GM13977 (cell line): ENCODE measurements around the gene SPON1.

Experiments used
- DNase-seq: peaks from one replicate; pipeline ENCODE4 v3.0.0; 2012; ENCODE audit warnings: low spot score
- in situ Hi-C: fragments of 300-500 bp; cut with MboI; formaldehyde crosslinking; loops from one replicate; pipeline ENCODE4 v1.12.0; 2022; ENCODE audit warnings: low sequenced_read_pairs, low pct_unique_long_range_greater_than_20kb, mixed read lengths, inconsistent platforms; ENCODE audit not compliant: unreplicated experiment
- TF ChIP-seq, protein P1 (sequence below): IDR thresholded peaks from 2 replicates; pipeline ENCODE4 v1.5.1; 2012; ENCODE audit warnings: mild to moderate bottlenecking, control low read depth; ENCODE audit not compliant: insufficient read depth; ENCODE audit errors: extremely low read depth, missing control alignments

Gene SPON1

DNA sequence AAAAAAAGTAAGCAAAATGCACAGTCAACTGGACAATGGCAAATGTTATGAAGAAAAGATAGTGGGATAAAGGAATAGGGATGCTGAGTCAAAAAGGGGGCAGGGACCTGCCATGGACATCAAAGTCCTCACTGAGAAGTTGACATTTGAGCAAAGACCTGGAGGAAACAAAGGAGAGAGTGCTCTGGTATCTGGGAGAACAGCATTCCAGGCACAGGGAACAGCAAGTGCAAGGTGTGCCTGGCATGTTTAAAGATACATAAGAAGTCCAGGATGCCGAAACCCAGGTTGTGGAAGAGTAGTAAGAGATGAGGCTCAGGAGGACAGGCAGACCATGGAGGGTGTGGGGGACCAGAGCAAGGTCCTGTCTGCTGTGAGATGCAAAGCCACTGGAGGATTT, 273.2 kb downstream of the SPON1 start:
- TF ChIP-seq, protein P1, sequence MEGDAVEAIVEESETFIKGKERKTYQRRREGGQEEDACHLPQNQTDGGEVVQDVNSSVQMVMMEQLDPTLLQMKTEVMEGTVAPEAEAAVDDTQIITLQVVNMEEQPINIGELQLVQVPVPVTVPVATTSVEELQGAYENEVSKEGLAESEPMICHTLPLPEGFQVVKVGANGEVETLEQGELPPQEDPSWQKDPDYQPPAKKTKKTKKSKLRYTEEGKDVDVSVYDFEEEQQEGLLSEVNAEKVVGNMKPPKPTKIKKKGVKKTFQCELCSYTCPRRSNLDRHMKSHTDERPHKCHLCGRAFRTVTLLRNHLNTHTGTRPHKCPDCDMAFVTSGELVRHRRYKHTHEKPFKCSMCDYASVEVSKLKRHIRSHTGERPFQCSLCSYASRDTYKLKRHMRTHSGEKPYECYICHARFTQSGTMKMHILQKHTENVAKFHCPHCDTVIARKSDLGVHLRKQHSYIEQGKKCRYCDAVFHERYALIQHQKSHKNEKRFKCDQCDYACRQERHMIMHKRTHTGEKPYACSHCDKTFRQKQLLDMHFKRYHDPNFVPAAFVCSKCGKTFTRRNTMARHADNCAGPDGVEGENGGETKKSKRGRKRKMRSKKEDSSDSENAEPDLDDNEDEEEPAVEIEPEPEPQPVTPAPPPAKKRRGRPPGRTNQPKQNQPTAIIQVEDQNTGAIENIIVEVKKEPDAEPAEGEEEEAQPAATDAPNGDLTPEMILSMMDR, result no peak
- in situ Hi-C loops, result no loop called here
- DNase-seq, result no peak

DNA sequence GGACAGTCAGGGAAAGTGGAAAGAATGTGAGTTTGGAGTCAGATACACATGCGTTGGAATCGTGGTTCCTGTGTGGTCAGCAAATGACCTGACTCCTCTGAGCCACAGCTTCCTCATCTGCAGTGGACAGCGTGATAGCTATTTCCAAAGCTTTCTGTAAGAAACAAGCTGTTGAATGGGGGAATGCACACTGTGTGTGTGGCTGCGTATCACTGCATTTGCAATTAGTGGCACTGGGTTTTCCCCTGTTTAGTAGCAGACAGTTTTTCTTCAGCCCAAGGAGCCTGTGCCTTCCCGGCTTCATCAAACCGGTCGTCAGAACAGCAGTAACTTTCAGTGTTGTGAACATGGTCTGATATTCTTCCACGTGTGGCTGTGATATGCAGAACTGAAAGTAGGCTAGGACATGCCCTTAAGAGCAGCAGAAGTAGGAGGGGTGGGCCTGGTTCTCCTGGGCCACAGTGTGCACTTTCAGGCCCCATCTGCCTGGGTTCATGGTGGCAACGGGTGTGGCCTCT, 275.0 kb downstream of the SPON1 start:
- TF ChIP-seq, protein P1, result no peak
- peak; percentile 78 for DNase-seq
- in situ Hi-C loops, result no loop called here

DNA sequence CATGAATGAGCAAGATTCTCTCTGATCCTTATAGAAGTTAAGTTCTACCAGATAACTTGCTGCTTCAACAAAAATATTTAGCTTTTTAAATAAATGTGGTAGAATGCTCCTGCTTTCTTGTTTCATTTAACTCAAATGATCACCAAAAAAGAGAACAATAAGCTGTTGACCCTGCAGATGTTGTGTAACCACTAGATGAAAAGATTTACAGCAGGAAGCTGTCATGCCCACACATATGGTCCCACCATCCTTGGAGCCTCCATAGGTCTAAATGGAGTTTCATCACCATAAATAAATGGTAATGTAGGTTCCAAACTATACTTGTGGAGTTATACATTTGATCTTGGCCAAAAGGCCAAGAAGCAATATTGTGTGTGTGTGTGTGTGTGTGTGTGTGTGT, 277.7 kb downstream of the SPON1 start:
- in situ Hi-C loops, result no loop called here
- DNase-seq, result no peak
- TF ChIP-seq, protein P1, result no peak

DNA sequence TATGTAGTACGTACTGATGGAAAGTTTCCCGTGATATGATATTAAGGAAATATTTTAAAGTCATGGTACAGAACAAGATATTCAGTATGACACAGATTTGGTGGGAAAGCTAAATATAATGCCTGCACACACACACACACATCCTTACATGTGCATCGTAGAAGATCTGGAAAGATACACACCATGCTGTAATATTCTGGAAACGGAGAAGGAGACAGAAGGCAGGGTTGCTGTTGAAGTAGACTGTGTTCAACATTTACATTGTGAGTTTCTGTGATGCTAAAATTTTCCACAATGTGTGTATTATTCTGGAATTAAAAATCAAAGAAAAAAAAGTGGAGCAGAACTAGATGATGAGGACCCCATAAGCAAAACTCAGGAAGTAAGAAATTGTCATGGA, 278.4 kb downstream of the SPON1 start:
- in situ Hi-C loops, result no loop called here
- DNase-seq, result no peak
- TF ChIP-seq, protein P1, result no peak

DNA sequence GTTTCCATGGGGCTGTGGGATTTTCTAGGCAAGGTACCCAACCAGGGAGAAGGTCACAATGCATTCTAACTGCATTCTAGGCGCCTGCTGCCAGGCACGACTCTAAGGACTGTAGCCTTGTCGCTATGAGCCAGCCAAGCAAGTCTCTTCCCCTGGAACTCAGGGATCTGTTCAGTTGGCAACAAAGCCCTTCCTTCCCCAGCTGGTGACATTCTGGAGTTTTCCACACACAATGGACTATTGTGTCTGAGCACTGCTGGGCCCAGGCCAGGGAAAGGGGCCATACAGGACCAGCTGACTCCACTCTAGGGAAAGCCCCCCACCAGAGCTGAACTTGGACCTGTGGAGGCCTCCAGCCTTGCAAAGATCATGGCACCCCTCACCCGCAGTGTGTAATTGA, 279.7 kb downstream of the SPON1 start:
- TF ChIP-seq, protein P1, result no peak
- DNase-seq, result no peak
- in situ Hi-C loops, result no loop called here

DNA sequence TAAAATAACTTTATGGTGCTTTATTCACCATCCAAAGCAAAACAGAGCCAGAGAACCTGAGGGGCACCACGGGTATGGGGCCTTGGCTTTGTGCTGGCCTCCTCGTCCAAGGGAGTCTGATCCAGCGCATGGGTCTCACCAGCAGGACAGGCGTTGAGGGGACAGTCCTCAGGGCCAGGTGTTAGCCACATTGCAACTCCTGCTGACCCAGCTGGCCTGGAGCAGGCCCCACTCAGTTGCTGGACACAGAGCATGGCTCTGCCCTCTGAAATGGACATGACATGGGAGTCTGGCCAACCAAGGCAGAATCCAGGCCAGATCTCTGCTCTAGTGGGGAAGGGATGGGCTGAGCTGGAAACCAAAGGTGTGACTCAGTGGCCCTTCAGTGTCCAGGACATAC, 280.2 kb downstream of the SPON1 start:
- TF ChIP-seq, protein P1, result no peak
- in situ Hi-C loops, result no loop called here
- DNase-seq, result no peak

DNA sequence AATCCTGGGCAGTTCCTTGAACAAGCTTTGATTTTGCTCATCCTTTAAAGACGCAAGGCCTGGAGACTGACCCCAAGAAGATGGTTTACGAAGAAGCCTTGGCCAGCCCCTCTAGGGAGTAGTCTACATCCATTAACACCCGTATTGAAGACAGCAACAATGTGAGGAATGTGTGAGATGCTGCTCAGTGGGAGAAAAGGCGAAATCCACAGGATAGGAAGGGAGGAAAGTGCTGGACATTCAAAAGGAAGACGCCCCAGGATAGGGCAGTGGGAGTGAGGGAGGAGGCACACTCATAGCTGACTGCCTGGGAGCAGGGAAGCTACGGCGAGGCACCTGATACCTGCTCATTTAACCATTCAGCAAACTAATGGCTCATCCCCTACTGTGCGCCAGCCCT, 282.4 kb downstream of the SPON1 start:
- DNase-seq, result no peak
- in situ Hi-C loops, result loop anchor here (5.0 kb wide), 1 partner anchor 288 kb away; no protein-coding TSS in a partner anchor

More for the DNA sequence above, 282.4 kb downstream of the SPON1 start:
- TF ChIP-seq, protein P1, result no peak
